SW480 (cell line): Measurements from ENCODE around the gene TSPAN7.

ENCODE experiments used
- DNase-seq: peaks from one replicate; pipeline ENCODE4 v3.0.0-alpha.2; 2016; ENCODE audit warnings: low spot score

Gene TSPAN7

DNA sequence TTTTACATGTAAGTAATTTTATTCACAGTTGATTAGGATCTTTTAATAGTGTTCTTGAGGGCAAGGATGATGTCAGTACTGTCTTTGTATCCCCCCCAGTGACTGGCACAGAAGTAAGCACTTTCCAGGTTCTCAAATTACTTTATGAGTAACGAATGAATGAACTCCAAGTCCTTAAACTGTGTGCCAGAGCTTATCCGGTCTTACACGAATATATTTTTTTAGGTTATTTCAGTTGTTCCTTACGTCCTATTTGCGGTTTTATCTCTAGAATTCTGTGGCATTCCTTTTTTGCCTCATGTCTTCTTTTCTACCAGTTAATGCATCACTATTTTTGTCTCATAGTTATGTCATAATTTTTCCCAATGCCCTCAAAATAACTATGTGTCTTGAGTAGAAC, 133.1 kb downstream of the TSPAN7 start:
- DNase-seq = no peak

DNA sequence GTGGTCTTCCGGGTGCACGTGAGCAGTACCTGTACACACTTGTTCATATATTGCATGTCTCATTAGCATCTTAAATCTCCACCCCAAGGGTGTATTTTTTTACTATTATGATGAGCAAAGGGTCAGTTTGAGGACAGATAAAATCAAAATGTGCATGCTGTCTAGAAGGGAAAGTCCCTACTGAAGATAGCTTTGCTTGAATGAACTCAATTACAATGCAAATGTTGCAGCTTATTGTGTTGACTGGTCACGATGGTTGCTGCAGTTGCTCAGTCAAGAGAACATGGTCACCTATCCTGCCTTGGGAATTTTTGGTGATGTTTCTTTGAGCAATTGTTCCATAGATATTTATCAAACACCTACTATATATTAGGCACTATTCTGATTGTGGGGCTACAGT, 136.1 kb downstream of the TSPAN7 start:
- DNase-seq = no peak

DNA sequence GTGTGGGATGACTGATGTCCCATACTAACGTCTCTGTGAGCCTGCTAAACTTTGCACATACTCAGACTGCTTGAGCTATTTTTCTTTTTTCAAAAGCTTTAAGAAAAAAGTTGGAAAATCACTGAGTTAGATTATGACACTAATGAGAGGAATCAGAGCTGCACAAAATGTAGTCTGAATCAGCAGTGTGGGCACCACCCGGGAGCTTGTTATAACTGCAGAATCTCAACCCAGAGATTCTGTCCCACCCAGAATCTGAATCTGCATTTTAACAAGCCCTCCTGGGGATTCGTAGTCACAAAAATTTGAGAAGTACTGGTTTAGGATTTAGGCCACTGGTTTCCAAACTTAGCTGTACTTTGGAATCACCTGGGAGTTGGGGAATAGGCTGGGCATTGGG, 137.8 kb downstream of the TSPAN7 start:
- DNase-seq = no peak

DNA sequence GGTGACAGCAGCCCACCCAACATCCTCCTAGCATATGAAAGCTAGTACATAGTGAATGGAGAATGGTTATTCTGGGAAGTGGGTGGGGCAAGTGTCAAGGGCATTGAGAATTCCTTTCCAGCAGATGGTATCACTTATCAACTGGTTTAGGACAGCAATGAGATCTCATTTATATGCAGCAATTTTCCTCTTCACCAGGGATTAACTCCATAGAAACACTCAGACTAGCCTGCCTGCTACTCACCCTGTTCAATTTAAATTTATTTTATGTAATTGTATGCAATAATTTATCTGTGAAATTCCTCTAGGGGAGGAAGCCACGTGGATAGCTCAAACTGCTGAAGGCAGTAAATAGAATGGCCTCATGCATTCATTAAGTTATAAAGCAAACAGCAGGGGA, 138.4 kb downstream of the TSPAN7 start:
- no peak for DNase-seq

DNA sequence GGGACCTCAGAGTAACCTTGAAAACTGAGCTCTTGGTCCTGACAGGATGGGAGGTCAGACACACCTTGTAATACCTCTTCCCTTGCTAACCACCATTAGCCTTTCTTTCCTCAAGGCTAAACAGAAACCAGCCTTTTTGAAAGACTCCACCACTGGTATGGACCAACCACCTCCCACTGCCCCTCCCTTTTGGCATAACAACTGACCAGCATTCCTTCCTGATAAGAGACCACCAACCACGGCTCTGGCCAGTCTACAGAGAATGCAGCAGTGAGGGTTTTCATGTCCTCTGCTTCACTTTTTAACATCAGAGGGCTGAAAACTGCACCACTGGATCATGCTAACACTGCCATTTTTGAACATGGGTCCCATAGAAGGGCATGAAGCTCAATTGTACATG, 139.7 kb downstream of the TSPAN7 start:
- DNase-seq = no peak

DNA sequence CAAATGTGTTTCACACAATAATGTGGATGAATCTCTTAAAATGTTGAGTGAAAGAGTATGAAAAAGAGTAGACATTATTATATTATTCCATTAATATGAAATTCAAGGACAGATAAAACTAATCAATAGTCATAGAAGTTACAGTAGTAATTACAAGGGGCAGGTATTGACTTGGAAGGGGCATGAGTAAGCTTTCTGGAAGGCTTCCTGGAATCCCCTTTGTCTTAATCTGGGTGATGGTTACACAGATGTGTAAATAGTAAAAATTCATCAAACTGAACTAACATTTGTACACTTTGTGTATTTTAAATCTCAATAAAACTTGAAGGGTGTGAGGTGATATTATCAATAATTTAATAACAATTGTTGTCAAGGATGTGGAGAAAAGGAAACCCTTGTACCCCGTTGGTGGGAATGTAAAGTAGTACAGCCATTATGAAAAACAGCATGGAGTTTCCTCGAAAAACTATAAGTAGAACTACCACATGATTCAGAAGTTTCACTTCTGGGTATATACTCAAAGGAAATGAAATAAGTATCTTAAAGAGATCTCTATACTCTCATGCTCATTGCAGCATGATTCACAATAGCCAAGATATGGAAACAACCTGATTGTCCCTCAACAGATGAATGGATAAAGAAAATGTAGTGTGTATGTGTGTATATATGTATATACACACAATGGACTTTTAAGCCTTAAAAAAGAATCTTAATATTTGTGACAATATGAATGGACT, 143.0 kb downstream of the TSPAN7 start:
- no peak for DNase-seq

DNA sequence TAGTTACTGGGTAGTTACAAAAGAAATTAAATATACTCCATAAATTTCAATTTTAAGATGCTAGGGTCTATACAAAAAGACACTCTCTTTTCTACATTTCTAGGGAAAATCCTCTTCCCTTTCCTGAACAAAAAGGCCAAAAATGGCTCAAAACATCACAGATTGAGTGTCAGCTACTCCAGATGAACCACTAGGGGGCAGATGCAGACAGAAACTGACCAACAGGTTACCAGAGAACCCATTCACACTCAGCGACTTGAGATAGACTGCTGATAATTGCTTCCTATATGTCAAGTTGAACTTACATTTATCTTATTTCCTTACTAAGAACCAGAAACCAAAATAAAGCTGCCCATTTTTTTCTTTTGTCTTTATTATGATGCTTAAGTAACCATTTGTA, 156.5 kb downstream of the TSPAN7 start:
- no peak for DNase-seq

DNA sequence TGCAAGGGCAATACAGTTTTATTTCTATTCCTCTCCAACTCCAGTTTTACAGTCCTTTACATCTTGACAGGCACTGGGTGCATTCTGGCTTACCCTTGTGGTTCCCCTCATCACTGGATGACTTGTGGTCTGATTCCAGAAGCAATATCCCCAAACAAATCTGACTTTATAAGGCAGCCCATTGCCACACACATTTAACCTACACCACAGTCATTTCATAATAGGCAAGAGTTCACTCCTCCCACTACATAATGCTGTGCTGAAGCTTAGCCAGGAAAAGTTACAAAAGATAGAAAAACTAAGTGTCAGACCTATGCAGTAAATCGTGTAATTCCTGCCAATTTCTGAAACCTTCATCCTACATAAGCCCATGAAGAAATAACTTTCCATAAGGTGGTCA, 157.0 kb downstream of the TSPAN7 start:
- DNase-seq = no peak

DNA sequence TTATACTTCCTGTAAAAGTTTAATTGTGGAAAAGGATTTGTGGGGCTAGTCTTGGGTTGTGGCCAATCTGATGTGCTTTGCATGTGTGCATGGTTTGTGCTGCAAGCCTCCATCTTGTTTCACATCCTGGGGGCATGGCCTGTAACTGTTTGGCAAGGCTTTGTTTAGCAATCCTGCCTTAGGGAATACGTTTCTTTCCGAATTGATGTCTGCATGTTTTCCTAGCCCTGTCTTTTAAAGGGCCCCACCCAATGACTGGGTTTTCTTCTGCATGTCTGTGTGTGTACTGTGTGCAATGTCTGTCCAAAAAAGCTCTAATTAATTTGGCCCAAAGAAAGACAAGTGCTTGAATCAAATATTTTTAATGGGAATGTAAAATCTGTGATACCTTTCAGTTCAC, 165.3 kb downstream of the TSPAN7 start:
- DNase-seq = no peak

DNA sequence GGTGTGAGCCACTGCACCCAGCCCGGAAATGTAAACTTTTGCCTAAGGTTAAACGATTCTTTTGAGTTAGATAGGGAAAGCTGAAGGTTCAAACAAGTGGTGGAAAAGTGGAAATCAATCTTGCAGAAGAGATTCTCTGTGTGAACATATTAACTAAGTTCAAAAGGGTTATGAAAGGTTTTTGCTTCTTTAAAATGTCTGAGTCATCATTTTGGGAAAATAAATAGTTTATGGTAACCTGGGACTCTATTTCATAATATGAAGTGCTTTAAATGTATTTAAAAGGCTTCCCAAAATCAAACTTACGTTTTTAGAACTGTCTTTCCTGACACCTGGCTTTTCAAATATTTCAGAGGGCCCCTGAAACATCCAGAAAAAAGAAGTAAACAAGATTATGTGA, 166.3 kb downstream of the TSPAN7 start:
- no peak for DNase-seq

DNA sequence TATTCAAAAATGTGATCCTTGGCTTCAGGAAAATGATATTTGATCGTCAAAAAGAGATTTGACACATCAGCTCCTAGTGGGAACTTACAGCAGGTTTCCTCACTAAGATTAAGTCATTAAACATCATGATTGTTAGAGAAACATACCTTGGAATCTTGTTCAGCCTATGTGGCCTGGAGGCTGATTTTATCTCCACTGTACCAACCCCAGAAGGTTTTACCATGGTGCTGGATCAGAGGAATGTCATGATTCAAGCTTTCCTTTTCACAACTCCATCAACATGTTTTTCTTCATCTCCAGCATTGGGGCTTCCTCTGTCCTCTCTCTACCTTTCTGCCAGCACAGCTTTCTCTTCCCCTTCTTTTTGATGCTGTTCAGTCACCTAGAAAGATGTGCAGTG, 171.5 kb downstream of the TSPAN7 start:
- no peak for DNase-seq
